ENCODE results near the gene KCNB1.

KCNB1 gene

DNA sequence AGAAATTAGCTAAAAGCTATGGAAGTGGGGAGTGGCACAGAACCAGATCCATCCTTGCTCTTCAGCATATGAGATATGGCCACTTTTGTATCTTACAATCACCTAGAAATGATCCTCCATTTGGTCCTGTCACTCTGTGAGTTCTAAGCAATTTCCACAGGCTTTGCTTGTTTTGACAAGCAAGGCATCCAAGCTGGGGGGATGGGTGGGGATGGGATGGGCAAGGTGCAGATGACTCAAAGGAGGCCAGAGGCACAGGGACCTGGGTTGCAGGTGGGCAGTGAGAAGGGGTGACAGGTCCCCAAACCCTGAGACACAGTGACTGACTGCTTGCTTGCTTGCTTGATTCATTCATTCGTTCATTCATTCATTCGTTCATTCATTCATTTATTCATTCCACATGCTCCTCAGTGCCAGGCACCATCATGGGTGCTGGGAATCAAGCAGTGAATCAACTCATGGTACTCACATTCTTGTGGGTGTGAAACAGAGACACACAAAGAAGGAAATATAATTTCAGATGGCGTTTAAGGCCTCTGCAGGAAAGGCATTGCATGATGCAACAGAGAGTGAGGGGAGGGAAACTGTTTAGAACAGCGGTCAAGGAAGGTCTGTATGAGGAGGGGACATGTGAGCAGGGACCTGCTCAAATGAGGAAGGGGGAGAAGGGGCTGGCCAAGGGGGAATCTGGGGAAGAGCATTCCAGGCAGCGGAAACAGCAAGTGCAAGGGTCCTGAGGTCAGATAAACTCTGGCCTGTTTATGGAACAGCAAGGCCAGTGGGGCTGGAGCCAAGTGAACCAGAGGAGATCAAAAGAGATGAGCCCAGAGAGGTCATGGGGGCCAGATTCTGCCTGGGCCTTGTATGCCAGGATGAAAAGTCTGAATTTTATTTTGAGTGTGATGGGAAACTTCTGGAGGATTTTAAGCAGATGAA is 3.4 kb downstream of the KCNB1 start:
- ChIA-PET POLR2A (no interaction called here), CTCF (no interaction called here)
- TF ChIP-seq, protein P1, sequence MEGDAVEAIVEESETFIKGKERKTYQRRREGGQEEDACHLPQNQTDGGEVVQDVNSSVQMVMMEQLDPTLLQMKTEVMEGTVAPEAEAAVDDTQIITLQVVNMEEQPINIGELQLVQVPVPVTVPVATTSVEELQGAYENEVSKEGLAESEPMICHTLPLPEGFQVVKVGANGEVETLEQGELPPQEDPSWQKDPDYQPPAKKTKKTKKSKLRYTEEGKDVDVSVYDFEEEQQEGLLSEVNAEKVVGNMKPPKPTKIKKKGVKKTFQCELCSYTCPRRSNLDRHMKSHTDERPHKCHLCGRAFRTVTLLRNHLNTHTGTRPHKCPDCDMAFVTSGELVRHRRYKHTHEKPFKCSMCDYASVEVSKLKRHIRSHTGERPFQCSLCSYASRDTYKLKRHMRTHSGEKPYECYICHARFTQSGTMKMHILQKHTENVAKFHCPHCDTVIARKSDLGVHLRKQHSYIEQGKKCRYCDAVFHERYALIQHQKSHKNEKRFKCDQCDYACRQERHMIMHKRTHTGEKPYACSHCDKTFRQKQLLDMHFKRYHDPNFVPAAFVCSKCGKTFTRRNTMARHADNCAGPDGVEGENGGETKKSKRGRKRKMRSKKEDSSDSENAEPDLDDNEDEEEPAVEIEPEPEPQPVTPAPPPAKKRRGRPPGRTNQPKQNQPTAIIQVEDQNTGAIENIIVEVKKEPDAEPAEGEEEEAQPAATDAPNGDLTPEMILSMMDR (IDR thresholded peaks at IDR 0.05; ENCODE audit: control extremely low read depth, extremely low read depth, low read depth, missing control alignments) = no peak
- DNase-seq (ENCODE audit: extremely low spot score) = no peak

DNA sequence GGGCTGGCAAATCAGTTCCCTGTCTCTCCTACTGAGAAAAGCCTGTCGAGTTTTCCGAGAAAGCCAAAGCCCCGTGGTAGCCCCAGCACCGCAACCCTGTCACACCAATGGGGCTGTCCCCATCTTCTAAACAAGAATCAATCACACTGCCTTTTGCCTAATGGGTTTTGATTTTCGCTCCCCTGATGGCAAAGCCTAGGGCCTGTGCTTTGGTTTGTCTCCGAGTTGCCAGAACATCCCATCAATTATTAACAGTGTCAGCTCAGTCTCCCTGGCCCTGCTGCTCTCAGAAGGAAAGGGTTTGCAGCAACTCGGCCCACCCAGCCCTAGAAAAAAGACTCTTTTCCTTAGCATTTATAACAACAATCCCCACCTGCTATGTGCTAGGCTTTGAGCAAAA is 4.2 kb downstream of the KCNB1 start:
- TF ChIP-seq, protein P1 (IDR thresholded peaks at IDR 0.05; ENCODE audit: control extremely low read depth, extremely low read depth, low read depth, missing control alignments) = no peak
- DNase-seq (ENCODE audit: extremely low spot score) = no peak
- POLR2A ChIA-PET = no interaction called here
- CTCF ChIA-PET = no interaction called here

DNA sequence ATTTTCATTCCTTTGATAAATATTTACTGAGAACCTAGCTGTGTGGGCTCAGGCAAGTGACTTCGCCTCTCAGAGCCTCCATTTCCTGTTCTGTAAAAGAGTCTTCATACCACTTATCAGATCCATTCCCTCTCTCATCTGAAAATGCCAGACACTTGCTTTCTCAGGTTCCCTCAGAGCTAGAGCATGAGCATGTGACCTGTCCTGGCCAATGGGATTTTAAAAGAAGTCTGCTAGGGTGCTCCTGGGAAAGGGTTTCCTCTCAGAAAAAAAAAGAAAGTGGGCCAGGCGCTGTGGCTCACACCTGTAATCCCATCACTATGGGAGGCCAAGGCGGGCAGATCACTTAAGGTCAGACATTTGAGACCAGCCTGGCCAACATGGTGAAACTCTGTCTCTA is 5.3 kb downstream of the KCNB1 start:
- ChIA-PET POLR2A (no interaction called here), CTCF (interaction anchor here (1.4 kb wide), 1 partner anchor 12 kb away, joined by 4 read pairs; no protein-coding TSS in a partner anchor)
- no peak for DNase-seq (ENCODE audit: extremely low spot score)

DNA sequence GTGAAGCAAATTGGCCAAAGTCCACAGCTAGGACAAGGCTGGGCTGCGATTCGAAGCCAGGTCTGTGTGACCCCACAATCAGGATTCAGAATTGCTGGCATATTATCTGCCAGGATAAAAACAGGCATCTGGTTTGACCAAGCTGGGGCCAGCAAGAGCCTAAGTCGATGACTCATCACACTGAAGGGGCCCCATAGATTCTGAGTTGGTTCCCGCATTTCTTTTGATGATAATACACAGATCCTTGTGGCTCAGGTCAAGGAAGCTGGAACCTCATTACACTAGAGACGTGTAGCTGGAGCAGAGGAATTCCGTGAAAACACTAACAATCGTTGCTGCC is 6.5 kb downstream of the KCNB1 start:
- TF ChIP-seq, protein P1 (IDR thresholded peaks at IDR 0.05; ENCODE audit: control extremely low read depth, extremely low read depth, low read depth, missing control alignments) = no peak
- ChIA-PET POLR2A (no interaction called here), CTCF (interaction anchor here (0.9 to 1.4 kb wide), 2 partner anchors 12 to 14 kb away, joined by 4 read pairs; no protein-coding TSS in a partner anchor)
- DNase-seq (ENCODE audit: extremely low spot score) = no peak

More for the DNA sequence above, 5.3 kb downstream of the KCNB1 start:
- TF ChIP-seq, protein P1 (IDR thresholded peaks at IDR 0.05; ENCODE audit: control extremely low read depth, extremely low read depth, low read depth, missing control alignments) = no peak

DNA sequence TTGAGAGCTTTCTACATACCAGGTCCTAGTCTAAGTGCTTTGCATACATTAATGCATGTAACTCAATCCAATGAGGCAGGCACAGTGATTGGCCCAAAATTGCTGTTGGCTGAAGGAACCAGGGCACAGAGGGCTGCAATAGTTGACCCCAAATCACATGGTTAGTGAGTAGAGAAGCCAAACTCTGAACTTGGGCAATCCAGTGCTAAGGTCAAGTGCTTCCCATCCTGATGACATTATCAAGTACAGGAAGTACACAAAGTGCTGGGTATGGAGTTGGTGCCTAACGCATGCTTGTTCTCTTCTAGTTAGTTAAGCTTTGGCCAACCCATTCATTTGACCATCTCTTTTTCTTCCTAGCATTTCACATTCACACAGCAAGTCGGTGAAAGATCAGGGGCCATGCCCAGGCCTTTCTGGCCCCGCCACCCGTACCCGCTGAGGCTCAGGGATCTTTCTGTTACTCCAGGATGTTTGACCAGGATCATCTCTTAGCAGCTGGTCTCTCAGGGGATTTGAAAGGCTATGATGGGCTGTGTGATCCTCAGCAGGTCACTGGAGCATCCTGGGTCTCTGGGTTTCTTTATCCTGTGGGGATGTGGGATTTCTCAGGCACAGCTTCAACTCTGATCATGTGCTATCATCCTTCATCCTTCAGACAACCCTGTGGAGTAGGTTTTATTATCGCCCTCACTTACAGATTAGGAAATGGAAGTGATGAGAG is 7.0 kb downstream of the KCNB1 start:
- ChIA-PET CTCF (no interaction called here), POLR2A (no interaction called here)
- no peak for DNase-seq (ENCODE audit: extremely low spot score)
- TF ChIP-seq, protein P1 (IDR thresholded peaks at IDR 0.05; ENCODE audit: control extremely low read depth, extremely low read depth, low read depth, missing control alignments) = no peak

DNA sequence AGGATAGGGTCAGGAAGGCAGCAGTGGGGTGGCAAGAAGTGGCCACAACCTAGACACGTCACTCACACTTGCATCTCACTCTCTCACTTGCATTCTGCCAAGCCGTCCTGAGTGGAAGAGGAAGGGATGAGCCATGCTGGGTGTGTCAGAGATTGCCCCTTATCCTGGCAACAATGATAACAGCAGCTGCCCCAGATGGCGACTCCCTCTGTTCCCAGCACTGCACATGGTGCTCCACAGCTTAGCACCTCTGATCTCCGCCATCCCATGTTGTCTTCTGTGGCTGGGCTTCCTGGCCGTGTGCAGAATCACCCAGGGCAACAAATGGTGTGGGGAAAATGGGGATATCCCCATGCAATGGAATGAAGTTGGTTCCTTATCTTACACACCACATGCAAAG is 11.1 kb downstream of the KCNB1 start:
- DNase-seq (ENCODE audit: extremely low spot score) = no peak
- CTCF ChIA-PET = interaction anchor here (1.4 kb wide), 1 partner anchor 12 kb away, joined by 3 read pairs; no protein-coding TSS in a partner anchor
- POLR2A ChIA-PET = no interaction called here
- TF ChIP-seq, protein P1 (IDR thresholded peaks at IDR 0.05; ENCODE audit: control extremely low read depth, extremely low read depth, low read depth, missing control alignments) = no peak
